Subcutaneous abdominal adipose tissue (tissue), 5 donors: Measurements from ENCODE around the gene PCCA.

ENCODE experiments used
- H3K27ac ChIP-seq: one replicate; pipeline ENCODE4 v1.7.0; 2013; ENCODE audit warnings: low read depth, mild to moderate bottlenecking, inconsistent platforms, low read length, moderate library complexity
- H3K27me3 ChIP-seq, 5 donors: one replicate each; pipeline ENCODE4 v1.7.0; 2013; ENCODE audit warnings: low read length in 5 of 5, inconsistent platforms in 1 of 5; ENCODE audit not compliant: control insufficient read depth in 5 of 5, insufficient read depth in 4 of 5
- H3K36me3 ChIP-seq, 5 donors: one replicate each; pipeline ENCODE4 v1.7.0; 2013; ENCODE audit warnings: low read length in 5 of 5; ENCODE audit not compliant: control insufficient read depth in 5 of 5, insufficient read depth in 5 of 5
- H3K4me1 ChIP-seq, 5 donors: one replicate each; pipeline ENCODE4 v1.7.0; 2013; ENCODE audit warnings: low read length in 5 of 5, mild to moderate bottlenecking in 3 of 5, moderate library complexity in 1 of 5; ENCODE audit not compliant: control insufficient read depth in 5 of 5, insufficient read depth in 5 of 5
- H3K4me3 ChIP-seq, 5 donors: one replicate each; pipeline ENCODE4 v1.7.0; 2013; ENCODE audit warnings: low read length in 5 of 5, low read depth in 1 of 5
- H3K9ac ChIP-seq, 5 donors: one replicate each; pipeline ENCODE4 v1.7.0; 2013; ENCODE audit warnings: low read length in 5 of 5, mild to moderate bottlenecking in 4 of 5, moderate library complexity in 3 of 5
- H3K9me3 ChIP-seq, 5 donors: one replicate each; pipeline ENCODE4 v1.7.0; 2013; ENCODE audit warnings: low read length in 5 of 5; ENCODE audit not compliant: control insufficient read depth in 5 of 5
- donor health status: healthy.
- donor health status: healthy.
- donor health status: healthy.
- donor health status: healthy.
- donor health status: healthy.

The PCCA gene

GRCh38 chr13:100543872-100544602 is 455.1 kb downstream of the PCCA start:
- H3K9ac ChIP-seq, result peak overlapping the region in 1 of 5 donors; percentile 49
- H3K4me3 ChIP-seq, result peak overlapping the region in 3 of 5 donors; percentile 39 to 58 (median 51)
- H3K9me3 ChIP-seq, result no peaks in the 10 kb centered on the region
- no peaks in the 10 kb centered on the region for H3K36me3 ChIP-seq
- no peaks in the 10 kb centered on the region for H3K27me3 ChIP-seq
- H3K4me1 ChIP-seq, result peaks cover 2 to 11% (median 8%) of the 10 kb centered on the region in 5 donors
- no peak overlapping the region for H3K27ac ChIP-seq

DNA sequence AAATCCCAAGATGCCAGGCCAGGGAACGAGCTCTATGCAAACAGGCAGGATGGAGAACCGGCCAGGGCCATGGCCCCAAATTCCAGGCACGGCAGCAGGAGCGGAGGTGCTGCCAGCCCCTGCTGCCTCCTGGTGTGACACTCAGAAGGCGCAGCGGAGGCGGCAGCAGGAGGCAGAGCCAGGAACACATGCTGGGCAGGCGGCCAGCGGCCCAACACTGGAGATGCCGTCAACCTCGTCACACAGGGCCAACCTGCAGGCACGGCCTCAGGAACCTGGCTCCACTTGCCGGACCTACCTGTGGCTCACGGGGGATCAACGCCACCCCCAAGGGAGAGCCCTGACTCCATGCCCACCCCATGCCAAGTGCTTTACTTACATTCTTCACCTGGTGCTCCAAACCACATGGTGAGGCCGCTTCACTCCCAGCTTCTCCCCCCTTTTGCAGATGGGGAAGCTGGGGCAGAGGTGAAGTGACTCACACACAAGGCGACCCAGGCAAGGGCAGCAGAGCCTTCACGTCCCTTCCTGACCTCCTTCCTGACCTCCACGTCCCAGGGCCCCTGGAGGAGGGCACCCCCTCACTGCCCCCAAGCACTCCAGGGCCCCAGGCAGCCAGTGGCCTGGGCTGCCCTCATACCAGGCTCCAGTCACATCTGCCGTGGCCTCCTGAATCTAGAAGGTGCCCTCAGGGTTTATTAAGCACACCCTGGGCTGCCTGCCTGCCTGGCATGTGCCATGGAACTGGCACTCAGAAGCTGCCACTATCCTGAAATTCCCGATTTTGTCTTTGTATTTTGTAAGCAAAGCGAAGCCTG is 456.2 kb downstream of the PCCA start:
- Histone ChIP-seq H3K9me3 (no peaks in the 10 kb centered on the region), H3K27ac (no peak overlapping the region), H3K9ac (peak overlapping the region in 1 of 5 donors; percentile 49), H3K36me3 (no peaks in the 10 kb centered on the region), H3K27me3 (no peaks in the 10 kb centered on the region), H3K4me3 (peak overlapping the region in 3 of 5 donors; percentile 39 to 58 (median 51)), H3K4me1 (peaks cover 2 to 20% (median 13%) of the 10 kb centered on the region in 5 donors)

DNA sequence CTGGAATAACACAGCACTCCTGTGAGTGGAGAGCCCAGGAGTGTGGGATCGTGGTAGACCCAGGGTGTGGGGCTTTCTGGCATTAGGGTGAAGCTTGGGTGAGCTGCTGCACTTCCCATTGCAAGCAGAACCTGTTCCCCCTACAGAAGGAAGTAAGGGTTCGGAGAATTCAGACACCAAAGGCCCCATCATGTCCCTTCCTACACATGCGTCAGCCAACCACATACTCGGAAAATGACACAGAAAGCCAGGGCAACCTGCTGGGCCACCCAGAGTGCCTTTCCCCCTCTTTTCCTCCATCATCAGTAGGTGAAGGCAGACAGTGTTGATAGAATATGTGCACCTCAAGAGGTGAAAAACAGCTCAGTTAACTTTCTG is 456.8 kb downstream of the PCCA start:
- H3K27ac ChIP-seq, result no peak overlapping the region
- no peaks in the 10 kb centered on the region for H3K9me3 ChIP-seq
- peaks cover 2 to 24% (median 13%) of the 10 kb centered on the region in 5 donors for H3K4me1 ChIP-seq
- H3K36me3 ChIP-seq, result no peaks in the 10 kb centered on the region
- no peaks in the 10 kb centered on the region for H3K27me3 ChIP-seq
- no peak overlapping the region for H3K4me3 ChIP-seq
- H3K9ac ChIP-seq, result no peak overlapping the region

- Histone ChIP-seq H3K4me3 (no peak overlapping the region), H3K27ac (no peak overlapping the region), H3K4me1 (peaks cover 2 to 24% (median 14%) of the 10 kb centered on the region in 5 donors), H3K36me3 (no peaks in the 10 kb centered on the region), H3K9me3 (no peaks in the 10 kb centered on the region), H3K9ac (no peak overlapping the region), H3K27me3 (no peaks in the 10 kb centered on the region)
These were observed 458.0 kb downstream of the PCCA start for GRCh38 chr13:100546713-100547405.

DNA sequence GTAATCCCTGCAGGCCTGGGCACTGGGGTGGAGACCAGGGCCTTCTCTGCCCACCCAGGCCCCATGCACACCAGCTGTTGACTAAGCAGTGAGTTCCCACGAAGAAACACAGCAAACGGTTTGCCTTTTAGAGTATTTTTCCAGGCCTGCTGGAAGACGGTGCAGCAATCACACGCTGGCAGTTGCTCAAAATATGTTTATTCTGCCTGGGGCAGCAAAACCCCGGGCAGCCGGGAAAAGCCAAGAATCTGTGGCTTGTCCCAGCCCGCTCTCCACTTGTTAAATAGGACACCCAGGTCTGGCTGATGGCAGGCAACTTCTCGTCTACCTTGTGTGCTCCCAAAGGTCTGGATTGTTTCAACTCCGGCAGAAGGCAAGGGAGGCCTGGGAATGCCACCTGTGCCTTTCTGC is 458.9 kb downstream of the PCCA start:
- H3K9ac ChIP-seq, result peak overlapping the region in 2 of 5 donors; percentile 36 to 38
- peak overlapping the region; percentile 14 for H3K27ac ChIP-seq
- no peaks in the 10 kb centered on the region for H3K9me3 ChIP-seq
- no peaks in the 10 kb centered on the region for H3K36me3 ChIP-seq
- H3K4me1 ChIP-seq, result peaks cover 2 to 24% (median 14%) of the 10 kb centered on the region in 5 donors
- no peaks in the 10 kb centered on the region for H3K27me3 ChIP-seq
- no peak overlapping the region for H3K4me3 ChIP-seq

- Histone ChIP-seq H3K9ac (no peak overlapping the region), H3K36me3 (peaks cover 0 to 2% (median 0%) of the 10 kb centered on the region in 5 donors), H3K4me3 (no peak overlapping the region), H3K9me3 (no peaks in the 10 kb centered on the region), H3K27ac (no peak overlapping the region), H3K27me3 (no peaks in the 10 kb centered on the region), H3K4me1 (peaks cover 0 to 20% (median 14%) of the 10 kb centered on the region in 5 donors)
These were observed 460.4 kb downstream of the PCCA start for GRCh38 chr13:100549316-100549715.

GRCh38 chr13:100552755-100553154 is 463.9 kb downstream of the PCCA start:
- Histone ChIP-seq H3K4me3 (no peak overlapping the region), H3K9me3 (no peaks in the 10 kb centered on the region), H3K27ac (no peak overlapping the region), H3K36me3 (peaks cover 0 to 2% (median 0%) of the 10 kb centered on the region in 5 donors), H3K9ac (no peak overlapping the region), H3K4me1 (peaks cover 0 to 15% (median 9%) of the 10 kb centered on the region in 5 donors), H3K27me3 (no peaks in the 10 kb centered on the region)

DNA sequence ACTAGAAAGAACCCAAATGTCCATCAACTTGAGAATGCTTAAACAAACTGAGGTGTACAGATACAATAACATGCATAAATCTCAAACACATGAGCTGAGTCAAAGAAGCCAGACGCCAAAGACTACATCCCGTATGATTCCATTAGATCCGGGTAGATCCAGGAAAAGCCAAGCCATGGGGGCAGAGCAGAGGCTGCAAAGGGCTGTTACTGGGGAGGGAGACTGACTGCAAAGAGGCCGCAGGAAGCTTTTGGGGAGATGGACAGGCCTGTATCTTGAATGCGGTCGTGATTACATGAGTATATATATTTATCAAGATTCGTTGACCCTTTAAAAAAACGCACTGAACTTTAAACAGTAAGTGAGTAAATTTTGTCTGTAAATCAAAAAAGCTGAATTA is 471.0 kb downstream of the PCCA start:
- H3K4me3 ChIP-seq, result no peak overlapping the region
- H3K27ac ChIP-seq, result no peak overlapping the region
- no peaks in the 10 kb centered on the region for H3K27me3 ChIP-seq
- no peaks in the 10 kb centered on the region for H3K9me3 ChIP-seq
- no peak overlapping the region for H3K9ac ChIP-seq
- no peaks in the 10 kb centered on the region for H3K4me1 ChIP-seq
- no peaks in the 10 kb centered on the region for H3K36me3 ChIP-seq

DNA sequence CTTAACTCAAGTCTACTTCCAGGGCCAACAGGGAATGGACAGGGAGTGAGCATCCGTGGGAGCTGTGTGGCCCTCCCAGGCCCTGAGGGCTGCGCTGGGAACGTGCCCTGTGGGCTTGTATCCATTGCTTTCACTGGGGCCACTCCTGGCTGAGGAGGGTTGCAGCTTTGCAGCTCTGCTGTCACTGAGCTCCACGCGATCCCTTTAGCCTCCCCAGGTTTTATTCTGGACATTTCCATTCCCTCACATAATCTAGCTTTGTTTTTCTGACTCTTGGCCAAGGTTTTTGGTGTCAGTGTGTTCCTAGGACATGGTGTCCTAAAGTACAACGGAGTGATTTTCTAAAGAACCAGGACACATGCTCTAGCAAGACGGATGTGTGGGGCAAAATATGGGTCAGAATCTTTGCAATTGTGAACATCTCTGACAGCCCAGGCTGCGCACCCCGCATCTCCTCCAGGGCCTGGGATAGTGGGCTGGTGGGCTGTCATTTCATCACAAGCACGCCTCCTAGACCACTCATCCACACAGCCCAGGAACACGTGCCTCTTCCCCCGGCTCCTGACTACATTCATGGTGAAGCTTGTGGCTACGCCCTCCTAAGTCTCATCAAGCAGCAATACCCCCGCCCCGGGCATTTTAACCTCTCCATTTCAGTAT is 471.7 kb downstream of the PCCA start:
- Histone ChIP-seq H3K36me3 (no peaks in the 10 kb centered on the region), H3K4me1 (no peaks in the 10 kb centered on the region), H3K9me3 (peaks cover 0 to 1% (median under 1%) of the 10 kb centered on the region in 5 donors), H3K9ac (no peak overlapping the region), H3K4me3 (no peak overlapping the region), H3K27ac (no peak overlapping the region), H3K27me3 (no peaks in the 10 kb centered on the region)
